T-cell (primary cell): ENCODE data around the gene CEP55. TPM values are rescaled to one million over a fixed set of nuclear protein-coding genes. Genes with fewer than 3 reads are reported as not detected.

Experiments used
- total RNA-seq, 35 experiments: library from RNA in 6 of 35; stranded (reverse) in 6 of 35; fragments of 120-200 nt in 1 of 35; gene quantifications; one replicate each; pipeline versions ENCODE4 v1.2.1 to v1.2.4 and lab custom pipeline; 2013 to 2026

Gene CEP55
- total RNA-seq, 5 donors from 2014 or later (not counting 1 experiment from before 2014, with no cell fraction given) = 0.35 to 0.95 (median 0.49) TPM

Other genes starting within 250 kb of the CEP55 start
- gene MYOF, start 14.3 kb upstream of the CEP55 start, total RNA-seq = 1 to 10 TPM in 1 of 5 donors, under 1 TPM in 4; 0.65 to 1.1 (median 0.86) TPM
- not detected for gene FFAR4, start 70.1 kb downstream of the CEP55 start, total RNA-seq
- gene RBP4, start 104.6 kb downstream of the CEP55 start, total RNA-seq = 1 to 10 TPM in 3 of 5 donors, not detected in 2; 1.3 to 3.8 (median 2.5) TPM
- gene PDE6C, start 115.9 kb downstream of the CEP55 start, total RNA-seq = not detected
- gene FRA10AC1, start 206.0 kb downstream of the CEP55 start, total RNA-seq = 10 to 100 TPM; 15.2 to 24.1 (median 18.2) TPM